GM18858 (cell line): ENCODE measurements around the gene NCAM1.
A peak's percentile ranks its signal among the peaks of the same experiment; 100 is the strongest.

ENCODE experiments used
- ATAC-seq: cut with Tn5 transposase; IDR thresholded peaks from one replicate; pipeline ENCODE4 v1.9.1; 2021; ENCODE audit not compliant: unreplicated experiment

Gene NCAM1

GRCh38 chr11:113272281-113272680 is 311.1 kb downstream of the NCAM1 start:
- no peak for ATAC-seq

GRCh38 chr11:113272927-113273615 is 311.9 kb downstream of the NCAM1 start:
- no peak for ATAC-seq

GRCh38 chr11:113273720-113274119 is 312.5 kb downstream of the NCAM1 start:
- no peak for ATAC-seq

- ATAC-seq: no peak
Measured at GRCh38 chr11:113274713-113275582, 313.7 kb downstream of the NCAM1 start.

GRCh38 chr11:113275602-113276001 is 314.4 kb downstream of the NCAM1 start:
- ATAC-seq: no peak

- no peak for ATAC-seq
Measured at GRCh38 chr11:113276466-113276865, 315.2 kb downstream of the NCAM1 start.

- no peak for ATAC-seq
Measured at GRCh38 chr11:113277907-113278306, 316.7 kb downstream of the NCAM1 start.

- ATAC-seq: no peak
Measured at GRCh38 chr11:113278481-113278880, 317.3 kb downstream of the NCAM1 start.

GRCh38 chr11:113278925-113279324 is 317.7 kb downstream of the NCAM1 start:
- no peak for ATAC-seq

- ATAC-seq: no peak
Measured at GRCh38 chr11:113279591-113279990, 318.4 kb downstream of the NCAM1 start.

- ATAC-seq: no peak
Measured at GRCh38 chr11:113281052-113281725, 320.0 kb downstream of the NCAM1 start.

- ATAC-seq: no peak
Measured at GRCh38 chr11:113282898-113283437, 321.7 kb downstream of the NCAM1 start.

GRCh38 chr11:113283881-113284280 is 322.7 kb downstream of the NCAM1 start:
- no peak for ATAC-seq

- ATAC-seq: no peak
Measured at GRCh38 chr11:113286009-113286408, 324.8 kb downstream of the NCAM1 start.

- no peak for ATAC-seq
Measured at GRCh38 chr11:113286509-113287497, 325.6 kb downstream of the NCAM1 start.

- ATAC-seq: no peak
Measured at GRCh38 chr11:113287801-113288200, 326.6 kb downstream of the NCAM1 start.

- no peak for ATAC-seq
Measured at GRCh38 chr11:113288286-113288863, 327.2 kb downstream of the NCAM1 start.

GRCh38 chr11:113289431-113290187 is 328.4 kb downstream of the NCAM1 start:
- ATAC-seq: peak; percentile 86

GRCh38 chr11:113293936-113294335 is 332.7 kb downstream of the NCAM1 start:
- ATAC-seq: no peak
